PC-3 (cell line): ENCODE data around the gene YES1. TPM values are rescaled to one million over a fixed set of nuclear protein-coding genes. Genes with fewer than 3 reads are reported as not detected.

Experiments
- ATAC-seq: fragments of 200-7000 bp; cut with Tn5 transposase; 2 replicates; pipeline ENCODE4 v1.9.1; 2020; ENCODE audit warnings: mild to moderate bottlenecking, moderate library complexity
- BruUV-seq: library from RNA; stranded (reverse); fragments of 400-500 nt; replicated peaks from 2 replicates; lab custom pipeline; 2021; lab: Mats Ljungman, UMichigan
- CTCF ChIA-PET: fragments of 300-600 bp; sonication (Branson Sonifier 250); formaldehyde crosslinking; loops from one replicate; lab custom pipeline; 2022; ENCODE audit warnings: antibody characterized with exemption; lab: Charles Lee
- POLR2A ChIA-PET: fragments of 300-600 bp; sonication (Branson Sonifier 250); formaldehyde crosslinking; loops from one replicate; lab custom pipeline; 2022; ENCODE audit warnings: antibody characterized with exemption; ENCODE audit not compliant: unreplicated experiment; lab: Charles Lee
- DNase-seq: peaks from one replicate; pipeline ENCODE4 v3.0.0-alpha.2; 2015
- H2AFZ ChIP-seq: fragments of 300-600 bp; sonication (generic); 2 replicates; pipeline ENCODE4 v1.6.0; 2016; ENCODE audit warnings: antibody characterized with exemption, low read length
- H3F3A ChIP-seq: fragments of 300-600 bp; sonication (generic); one replicate; pipeline ENCODE4 v1.6.0; 2017; ENCODE audit warnings: antibody characterized with exemption, low read length, control low read depth, mild to moderate bottlenecking; ENCODE audit not compliant: unreplicated experiment
- H3K27ac ChIP-seq: fragments of 300-600 bp; sonication (generic); 2 replicates; pipeline ENCODE4 v1.5.1; 2016; ENCODE audit warnings: mild to moderate bottlenecking, low read length
- H3K27me3 ChIP-seq: fragments of 300-600 bp; sonication (generic); 2 replicates; pipeline ENCODE4 v1.6.1; 2016; ENCODE audit warnings: low read length, mixed read lengths
- H3K36me3 ChIP-seq: fragments of 300-600 bp; sonication (generic); 2 replicates; pipeline ENCODE4 v1.6.1; 2016; ENCODE audit warnings: low read depth, mixed run types, low read length, mixed read lengths
- H3K4me1 ChIP-seq: fragments of 300-600 bp; sonication (generic); 2 replicates; pipeline ENCODE4 v1.5.1; 2016; ENCODE audit warnings: low read length; ENCODE audit not compliant: insufficient read depth
- H3K4me2 ChIP-seq: fragments of 300-600 bp; sonication (generic); 2 replicates; pipeline ENCODE4 v1.6.0; 2016; ENCODE audit warnings: low read length
- H3K4me3 ChIP-seq: fragments of 300-600 bp; sonication (generic); 2 replicates; pipeline ENCODE4 v1.5.1; 2016; ENCODE audit warnings: mild to moderate bottlenecking, low read length, mixed read lengths
- H3K79me2 ChIP-seq: fragments of 300-600 bp; sonication (generic); 2 replicates; pipeline ENCODE4 v1.6.1; 2017; ENCODE audit warnings: low read length, mixed read lengths
- H3K9ac ChIP-seq: fragments of 300-600 bp; sonication (generic); 2 replicates; pipeline ENCODE4 v1.6.0; 2016; ENCODE audit warnings: mild to moderate bottlenecking, low read length
- H3K9me2 ChIP-seq: fragments of 300-600 bp; sonication (generic); replicated peaks from 2 replicates; pipeline ENCODE4 v1.6.1; 2016; ENCODE audit warnings: mixed run types, low read length, mixed read lengths
- H3K9me3 ChIP-seq: fragments of 300-600 bp; sonication (generic); 2 replicates; pipeline ENCODE4 v1.6.1; 2016; ENCODE audit warnings: low read length, mixed read lengths
- H4K20me1 ChIP-seq: fragments of 300-600 bp; sonication (generic); 2 replicates; pipeline ENCODE4 v1.6.1; 2016; ENCODE audit warnings: low read length, mixed read lengths
- EZH2 ChIP-seq: fragments of 300-600 bp; sonication (generic); IDR thresholded peaks from one replicate; pipeline ENCODE4 v1.6.1; 2017; ENCODE audit warnings: antibody characterized with exemption, mild to moderate bottlenecking, low read length; ENCODE audit not compliant: unreplicated experiment
- EZH2phosphoT487 ChIP-seq: fragments of 300-600 bp; sonication (generic); IDR thresholded peaks from 2 replicates; pipeline ENCODE4 v1.6.1; 2018; ENCODE audit warnings: mild to moderate bottlenecking, antibody characterized with exemption, low read length, borderline replicate concordance
- intact Hi-C: fragments of 100-400 bp; cut with micrococcal nuclease; formaldehyde crosslinking; loops from 2 replicates; pipeline ENCODE4 v1.9.0; 2023
- total RNA-seq: library from RNA; depleted of rRNA; stranded (reverse); fragments of >200 nt; gene quantifications from 2 replicates; pipeline ENCODE4 v1.2.3, GENCODE V29; 2014; rRNA removed
- TF ChIP-seq, protein P1 (sequence below): fragments of 300-600 bp; sonication (generic); conservative IDR thresholded peaks from 2 replicates; pipeline ENCODE4 v1.5.1; 2017; ENCODE audit warnings: antibody characterized with exemption, low read depth, mild to moderate bottlenecking, low read length

Gene YES1
- total RNA-seq, 1 experiment from 2014 or later, result 73.5 TPM

DNA sequence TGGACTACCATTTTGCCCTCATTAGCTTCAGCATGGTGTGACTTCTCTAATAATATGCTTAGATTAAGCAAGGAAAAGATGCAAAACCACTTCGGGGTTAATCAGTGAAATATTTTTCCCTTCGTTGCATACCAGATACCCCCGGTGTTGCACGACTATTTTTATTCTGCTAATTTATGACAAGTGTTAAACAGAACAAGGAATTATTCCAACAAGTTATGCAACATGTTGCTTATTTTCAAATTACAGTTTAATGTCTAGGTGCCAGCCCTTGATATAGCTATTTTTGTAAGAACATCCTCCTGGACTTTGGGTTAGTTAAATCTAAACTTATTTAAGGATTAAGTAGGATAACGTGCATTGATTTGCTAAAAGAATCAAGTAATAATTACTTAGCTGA, 138.3 kb downstream of the YES1 start:
- Histone ChIP-seq H3K9me3 (no peaks in the 10 kb centered on the region), H3K79me2 (no peaks in the 10 kb centered on the region), H3F3A (peaks cover 17% of the 10 kb centered on the region), H3K27ac (no peak overlapping the region), H3K4me2 (no peak overlapping the region), H3K4me3 (no peak overlapping the region), H3K27me3 (no peaks in the 10 kb centered on the region), H2AFZ (no peak overlapping the region), H3K4me1 (peaks cover 17% of the 10 kb centered on the region), H4K20me1 (0 out of 2 replicates have a peak, but pooled peaks cover 6% of the 10 kb centered on the region), H3K9me2 (no peaks in the 10 kb centered on the region), H3K9ac (no peak overlapping the region), H3K36me3 (peaks cover 68% of the 10 kb centered on the region)
- POLR2A ChIA-PET, result no interaction called here
- TF ChIP-seq, protein P1, sequence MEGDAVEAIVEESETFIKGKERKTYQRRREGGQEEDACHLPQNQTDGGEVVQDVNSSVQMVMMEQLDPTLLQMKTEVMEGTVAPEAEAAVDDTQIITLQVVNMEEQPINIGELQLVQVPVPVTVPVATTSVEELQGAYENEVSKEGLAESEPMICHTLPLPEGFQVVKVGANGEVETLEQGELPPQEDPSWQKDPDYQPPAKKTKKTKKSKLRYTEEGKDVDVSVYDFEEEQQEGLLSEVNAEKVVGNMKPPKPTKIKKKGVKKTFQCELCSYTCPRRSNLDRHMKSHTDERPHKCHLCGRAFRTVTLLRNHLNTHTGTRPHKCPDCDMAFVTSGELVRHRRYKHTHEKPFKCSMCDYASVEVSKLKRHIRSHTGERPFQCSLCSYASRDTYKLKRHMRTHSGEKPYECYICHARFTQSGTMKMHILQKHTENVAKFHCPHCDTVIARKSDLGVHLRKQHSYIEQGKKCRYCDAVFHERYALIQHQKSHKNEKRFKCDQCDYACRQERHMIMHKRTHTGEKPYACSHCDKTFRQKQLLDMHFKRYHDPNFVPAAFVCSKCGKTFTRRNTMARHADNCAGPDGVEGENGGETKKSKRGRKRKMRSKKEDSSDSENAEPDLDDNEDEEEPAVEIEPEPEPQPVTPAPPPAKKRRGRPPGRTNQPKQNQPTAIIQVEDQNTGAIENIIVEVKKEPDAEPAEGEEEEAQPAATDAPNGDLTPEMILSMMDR, result no peak
- TF ChIP-seq EZH2phosphoT487 (no peak), EZH2 (no peak)
- BruUV-seq, result no TSS peak
- no peak for DNase-seq
- no peak for ATAC-seq
- intact Hi-C loops, result no loop called here
- CTCF ChIA-PET, result no interaction called here

DNA sequence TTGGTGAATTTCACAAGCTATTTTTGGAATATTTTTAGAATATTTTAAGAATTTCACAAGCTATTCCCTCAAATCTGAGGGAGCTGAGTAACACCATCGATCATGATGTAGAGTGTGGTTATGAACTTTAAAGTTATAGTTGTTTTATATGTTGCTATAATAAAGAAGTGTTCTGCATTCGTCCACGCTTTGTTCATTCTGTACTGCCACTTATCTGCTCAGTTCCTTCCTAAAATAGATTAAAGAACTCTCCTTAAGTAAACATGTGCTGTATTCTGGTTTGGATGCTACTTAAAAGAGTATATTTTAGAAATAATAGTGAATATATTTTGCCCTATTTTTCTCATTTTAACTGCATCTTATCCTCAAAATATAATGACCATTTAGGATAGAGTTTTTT, 138.7 kb downstream of the YES1 start:
- TF ChIP-seq EZH2phosphoT487 (no peak), EZH2 (no peak)
- TF ChIP-seq, protein P1, result no peak
- peaks cover 71% of the 10 kb centered on the region for H3K36me3 ChIP-seq
- CTCF ChIA-PET, result no interaction called here

More for the DNA sequence above, 138.7 kb downstream of the YES1 start:
- ATAC-seq (no peak), DNase-seq (no peak)
- no peak overlapping the region for H3K4me3 ChIP-seq
- no peak overlapping the region for H2AFZ ChIP-seq
- intact Hi-C loops, result no loop called here
- no peaks in the 10 kb centered on the region for H3K27me3 ChIP-seq
- H3K79me2 ChIP-seq, result peaks cover 2% of the 10 kb centered on the region; the same call in 1 of the 2 replicates
- 0 out of 2 replicates have a peak, but pooled peaks cover 9% of the 10 kb centered on the region for H4K20me1 ChIP-seq
- peaks cover 17% of the 10 kb centered on the region for H3F3A ChIP-seq
- H3K4me1 ChIP-seq, result peaks cover 15% of the 10 kb centered on the region
- no peak overlapping the region for H3K4me2 ChIP-seq
- POLR2A ChIA-PET, result no interaction called here
- no peak overlapping the region for H3K27ac ChIP-seq
- no TSS peak for BruUV-seq
- H3K9me2 ChIP-seq, result no peaks in the 10 kb centered on the region
- no peak overlapping the region for H3K9ac ChIP-seq
- no peaks in the 10 kb centered on the region for H3K9me3 ChIP-seq

Other genes starting within 250 kb of the YES1 start
- not detected in 2 replicates for gene CETN1, start 231.9 kb downstream of the YES1 start, total RNA-seq
- not detected in 2 replicates for gene CLUL1, start 215.3 kb downstream of the YES1 start, total RNA-seq
- gene TYMS, start 154.6 kb downstream of the YES1 start, total RNA-seq, result 63.2 and 69.7 TPM in 2 replicates
- gene ENOSF1, start 99.6 kb downstream of the YES1 start, total RNA-seq, result 44.2 and 61.0 TPM in 2 replicates
- gene ADCYAP1, start 92.6 kb upstream of the YES1 start, total RNA-seq, result 0.36 TPM in 1 of 2 replicates, not detected in the other